Neural cell (in vitro differentiated cells): Measurements from ENCODE around the gene MGAT5. TPM values are rescaled to one million over a fixed set of nuclear protein-coding genes. Genes with fewer than 3 reads are reported as not detected.

ENCODE experiments used
- H2AFZ ChIP-seq: fragments of 200-600, 300-800 bp; sonication (generic), shearing (Covaris generic); 2 replicates; pipeline ENCODE4 v1.6.0; 2014; ENCODE audit warnings: low read depth, mild to moderate bottlenecking, antibody characterized with exemption, low read length, moderate library complexity
- H3F3A ChIP-seq: fragments of 200-600 bp; shearing (Covaris generic); 2 replicates; pipeline ENCODE4 v1.6.1; 2016; ENCODE audit warnings: mild to moderate bottlenecking, moderate library complexity, mixed read lengths, antibody characterized with exemption, low read length; ENCODE audit not compliant: insufficient read depth, poor library complexity, severe bottlenecking
- H3K27ac ChIP-seq: fragments of 200-600, 300-800 bp; sonication (generic), shearing (Covaris generic); 2 replicates; pipeline ENCODE4 v1.5.1; 2014; ENCODE audit warnings: mild to moderate bottlenecking, low read length, moderate library complexity
- H3K27me3 ChIP-seq: fragments of 300-800, 200-600 bp; sonication (generic), shearing (Covaris generic); 2 replicates; pipeline ENCODE4 v1.6.0; 2014; ENCODE audit warnings: mild to moderate bottlenecking, low read depth, low read length, moderate library complexity; ENCODE audit not compliant: insufficient read depth
- H3K36me3 ChIP-seq: fragments of 300-800, 200-600 bp; sonication (generic), shearing (Covaris generic); 2 replicates; pipeline ENCODE4 v1.5.1; 2014; ENCODE audit warnings: mild to moderate bottlenecking, antibody characterized with exemption, low read length, moderate library complexity; ENCODE audit not compliant: insufficient read depth
- H3K4me2 ChIP-seq: fragments of 300-800, 200-600 bp; sonication (generic), shearing (Covaris generic); 2 replicates; pipeline ENCODE4 v1.6.0; 2014; ENCODE audit warnings: mild to moderate bottlenecking, low read length
- H3K4me3 ChIP-seq: fragments of 300-800, 200-600 bp; sonication (generic), shearing (Covaris generic); 2 replicates; pipeline ENCODE4 v1.5.1; 2014; ENCODE audit warnings: mild to moderate bottlenecking, low read length, moderate library complexity
- H3K79me2 ChIP-seq: fragments of 200-600 bp; shearing (Covaris generic); replicated peaks from 2 replicates; pipeline ENCODE4 v1.6.0; 2014; ENCODE audit warnings: mild to moderate bottlenecking, low read length, moderate library complexity; ENCODE audit not compliant: insufficient read depth
- H3K9ac ChIP-seq: fragments of 300-800, 200-600 bp; sonication (generic), shearing (Covaris generic); 2 replicates; pipeline ENCODE4 v1.6.1; 2016; ENCODE audit warnings: mild to moderate bottlenecking, low read length, mixed read lengths
- H3K9me2 ChIP-seq: fragments of 200-600 bp; shearing (Covaris generic); 2 replicates; pipeline ENCODE4 v1.6.1; 2016; ENCODE audit warnings: mild to moderate bottlenecking, low read length, mixed read lengths; ENCODE audit not compliant: insufficient read depth
- H3K9me3 ChIP-seq: fragments of 200-600, 300-800 bp; sonication (generic), shearing (Covaris generic); 2 replicates; pipeline ENCODE4 v1.6.1; 2016; ENCODE audit warnings: mild to moderate bottlenecking, mixed run types, low read length, moderate library complexity, mixed read lengths
- H4K20me1 ChIP-seq: fragments of 200-600 bp; shearing (Covaris generic); 2 replicates; pipeline ENCODE4 v1.6.1; 2016; ENCODE audit warnings: mild to moderate bottlenecking, mixed run types; ENCODE audit not compliant: insufficient read depth
- EP300 ChIP-seq: fragments of 450-650 bp; conservative IDR thresholded peaks from 2 replicates; pipeline ENCODE4 v1.6.1; 2014; ENCODE audit warnings: antibody characterized with exemption, mild to moderate bottlenecking, moderate library complexity; ENCODE audit not compliant: poor library complexity, severe bottlenecking
- EZH2 ChIP-seq: fragments of 200-600, 300-800 bp; shearing (Covaris generic), sonication (generic); IDR thresholded peaks from 2 replicates; pipeline ENCODE4 v1.6.1; 2014; ENCODE audit warnings: antibody characterized with exemption, low read length, borderline replicate concordance, mild to moderate bottlenecking; ENCODE audit not compliant: insufficient read depth, poor library complexity, severe bottlenecking
- MXI1 ChIP-seq: fragments of 450-650 bp; conservative IDR thresholded peaks from 2 replicates; pipeline ENCODE4 v1.6.1; 2014; ENCODE audit warnings: antibody characterized with exemption, mild to moderate bottlenecking; ENCODE audit not compliant: poor library complexity, severe bottlenecking
- POLR2AphosphoS5 ChIP-seq: IDR thresholded peaks from 2 replicates; pipeline ENCODE4 v1.6.1; 2012
- RAD21 ChIP-seq: fragments of 450-650 bp; conservative IDR thresholded peaks from 2 replicates; pipeline ENCODE4 v1.6.1; 2014; ENCODE audit warnings: antibody characterized with exemption, mild to moderate bottlenecking, moderate library complexity
- SMC3 ChIP-seq: fragments of 450-650 bp; conservative IDR thresholded peaks from 2 replicates; pipeline ENCODE4 v1.6.1; 2014; ENCODE audit warnings: antibody characterized with exemption, mild to moderate bottlenecking, moderate library complexity; ENCODE audit not compliant: poor library complexity
- TAF1 ChIP-seq: IDR thresholded peaks from 2 replicates; pipeline ENCODE4 v1.6.1; 2012; ENCODE audit warnings: low read depth
- polyA plus RNA-seq: library from polyadenylated mRNA; depleted of rRNA; stranded (reverse); fragments of >200 nt; gene quantifications from 2 replicates; pipeline ENCODE4 v1.2.3, GENCODE V29; 2014
- TF ChIP-seq, protein P1 (sequence below): IDR thresholded peaks from 2 replicates; pipeline ENCODE4 v1.6.1; 2012; ENCODE audit warnings: borderline replicate concordance
- TF ChIP-seq, protein P2 (sequence below): fragments of 450-650 bp; IDR thresholded peaks from 2 replicates; pipeline ENCODE4 v1.5.1; 2014; ENCODE audit warnings: antibody characterized with exemption, mild to moderate bottlenecking, moderate library complexity; ENCODE audit not compliant: poor library complexity, severe bottlenecking

MGAT5 gene
- polyA plus RNA-seq, 1 donor from 2014 or later, result 40.9 TPM

DNA sequence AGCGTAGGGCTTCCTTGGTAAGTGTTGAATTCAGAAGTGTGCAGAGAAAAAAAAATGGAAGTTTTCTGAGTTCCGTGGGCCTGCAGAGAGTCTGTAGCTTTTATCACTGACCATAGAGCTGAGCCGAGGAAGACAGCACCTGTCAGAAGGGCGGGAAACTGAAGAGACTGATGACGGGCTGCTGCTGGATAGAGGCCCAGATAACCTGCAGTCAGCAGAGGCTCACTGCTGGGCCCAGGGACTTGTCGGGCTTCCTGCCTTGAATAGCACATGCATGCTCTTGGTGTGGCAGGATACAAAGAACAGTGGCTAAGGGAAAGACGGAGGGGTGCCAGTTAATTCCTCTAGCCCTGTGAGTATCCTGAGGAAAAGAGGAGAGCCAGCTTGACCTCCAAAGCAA lies 166.4 kb downstream of the MGAT5 start:
- H4K20me1 ChIP-seq, result no peaks in the 10 kb centered on the region
- H3K9me3 ChIP-seq, result no peaks in the 10 kb centered on the region
- H3F3A ChIP-seq, result no peaks in the 10 kb centered on the region
- H3K9me2 ChIP-seq, result no peaks in the 10 kb centered on the region
- H3K36me3 ChIP-seq, result no peaks in the 10 kb centered on the region
- no peak overlapping the region for H2AFZ ChIP-seq
- H3K27me3 ChIP-seq, result no peaks in the 10 kb centered on the region
- H3K27ac ChIP-seq, result peak overlapping the region; percentile 66
- H3K79me2 ChIP-seq, result no peaks in the 10 kb centered on the region
- peak overlapping the region; percentile 41 for H3K9ac ChIP-seq
- H3K4me3 ChIP-seq, result peak overlapping the region; percentile 27
- H3K4me2 ChIP-seq, result peak overlapping the region; percentile 58
- no peak for TF ChIP-seq POLR2AphosphoS5
- TF ChIP-seq TAF1, result no peak
- TF ChIP-seq MXI1, result no peak

DNA sequence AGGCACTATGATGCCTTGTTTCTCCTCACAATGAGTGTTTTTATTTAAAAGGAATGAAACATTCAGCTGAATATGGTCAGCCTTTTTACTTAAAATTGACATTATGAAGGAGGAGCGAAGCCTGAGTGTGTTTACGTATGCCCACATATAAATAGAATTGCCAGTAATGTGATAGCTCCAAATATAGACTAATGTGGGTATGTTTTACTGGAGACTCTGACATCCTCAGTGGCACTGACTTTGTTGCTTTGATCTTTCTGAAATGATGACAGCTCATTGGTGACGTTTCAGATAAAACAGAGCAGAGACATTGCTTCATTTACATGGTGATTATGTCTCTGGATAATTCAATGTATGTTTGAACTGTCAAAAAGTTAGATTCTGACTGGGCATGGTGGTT lies 167.0 kb downstream of the MGAT5 start:
- peak; percentile 69 for TF ChIP-seq POLR2AphosphoS5
- TF ChIP-seq MXI1, result no peak
- TF ChIP-seq, protein P1, sequence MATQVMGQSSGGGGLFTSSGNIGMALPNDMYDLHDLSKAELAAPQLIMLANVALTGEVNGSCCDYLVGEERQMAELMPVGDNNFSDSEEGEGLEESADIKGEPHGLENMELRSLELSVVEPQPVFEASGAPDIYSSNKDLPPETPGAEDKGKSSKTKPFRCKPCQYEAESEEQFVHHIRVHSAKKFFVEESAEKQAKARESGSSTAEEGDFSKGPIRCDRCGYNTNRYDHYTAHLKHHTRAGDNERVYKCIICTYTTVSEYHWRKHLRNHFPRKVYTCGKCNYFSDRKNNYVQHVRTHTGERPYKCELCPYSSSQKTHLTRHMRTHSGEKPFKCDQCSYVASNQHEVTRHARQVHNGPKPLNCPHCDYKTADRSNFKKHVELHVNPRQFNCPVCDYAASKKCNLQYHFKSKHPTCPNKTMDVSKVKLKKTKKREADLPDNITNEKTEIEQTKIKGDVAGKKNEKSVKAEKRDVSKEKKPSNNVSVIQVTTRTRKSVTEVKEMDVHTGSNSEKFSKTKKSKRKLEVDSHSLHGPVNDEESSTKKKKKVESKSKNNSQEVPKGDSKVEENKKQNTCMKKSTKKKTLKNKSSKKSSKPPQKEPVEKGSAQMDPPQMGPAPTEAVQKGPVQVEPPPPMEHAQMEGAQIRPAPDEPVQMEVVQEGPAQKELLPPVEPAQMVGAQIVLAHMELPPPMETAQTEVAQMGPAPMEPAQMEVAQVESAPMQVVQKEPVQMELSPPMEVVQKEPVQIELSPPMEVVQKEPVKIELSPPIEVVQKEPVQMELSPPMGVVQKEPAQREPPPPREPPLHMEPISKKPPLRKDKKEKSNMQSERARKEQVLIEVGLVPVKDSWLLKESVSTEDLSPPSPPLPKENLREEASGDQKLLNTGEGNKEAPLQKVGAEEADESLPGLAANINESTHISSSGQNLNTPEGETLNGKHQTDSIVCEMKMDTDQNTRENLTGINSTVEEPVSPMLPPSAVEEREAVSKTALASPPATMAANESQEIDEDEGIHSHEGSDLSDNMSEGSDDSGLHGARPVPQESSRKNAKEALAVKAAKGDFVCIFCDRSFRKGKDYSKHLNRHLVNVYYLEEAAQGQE, result no peak
- no peak for TF ChIP-seq EZH2
- TF ChIP-seq TAF1, result no peak
- TF ChIP-seq SMC3, result no peak
- TF ChIP-seq EP300, result peak; percentile 88
- TF ChIP-seq, protein P2, sequence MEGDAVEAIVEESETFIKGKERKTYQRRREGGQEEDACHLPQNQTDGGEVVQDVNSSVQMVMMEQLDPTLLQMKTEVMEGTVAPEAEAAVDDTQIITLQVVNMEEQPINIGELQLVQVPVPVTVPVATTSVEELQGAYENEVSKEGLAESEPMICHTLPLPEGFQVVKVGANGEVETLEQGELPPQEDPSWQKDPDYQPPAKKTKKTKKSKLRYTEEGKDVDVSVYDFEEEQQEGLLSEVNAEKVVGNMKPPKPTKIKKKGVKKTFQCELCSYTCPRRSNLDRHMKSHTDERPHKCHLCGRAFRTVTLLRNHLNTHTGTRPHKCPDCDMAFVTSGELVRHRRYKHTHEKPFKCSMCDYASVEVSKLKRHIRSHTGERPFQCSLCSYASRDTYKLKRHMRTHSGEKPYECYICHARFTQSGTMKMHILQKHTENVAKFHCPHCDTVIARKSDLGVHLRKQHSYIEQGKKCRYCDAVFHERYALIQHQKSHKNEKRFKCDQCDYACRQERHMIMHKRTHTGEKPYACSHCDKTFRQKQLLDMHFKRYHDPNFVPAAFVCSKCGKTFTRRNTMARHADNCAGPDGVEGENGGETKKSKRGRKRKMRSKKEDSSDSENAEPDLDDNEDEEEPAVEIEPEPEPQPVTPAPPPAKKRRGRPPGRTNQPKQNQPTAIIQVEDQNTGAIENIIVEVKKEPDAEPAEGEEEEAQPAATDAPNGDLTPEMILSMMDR, result no peak
- no peak for TF ChIP-seq RAD21

More for the DNA sequence above, 167.0 kb downstream of the MGAT5 start:
- Histone ChIP-seq H3K9me3 (no peaks in the 10 kb centered on the region), H2AFZ (no peak overlapping the region), H4K20me1 (no peaks in the 10 kb centered on the region), H3K79me2 (no peaks in the 10 kb centered on the region), H3K4me3 (no peak overlapping the region), H3K9me2 (no peaks in the 10 kb centered on the region), H3K27ac (peak overlapping the region; percentile 66), H3K36me3 (no peaks in the 10 kb centered on the region), H3K9ac (peak overlapping the region; percentile 41), H3K4me2 (no peak overlapping the region), H3K27me3 (no peaks in the 10 kb centered on the region), H3F3A (no peaks in the 10 kb centered on the region)
